NT2/D1 (cell line): Measurements from ENCODE around the gene ITCH.
"Not testable (repeated sequence)": the region's sequence is repeated elsewhere in the genome, so short reads cannot be mapped to it uniquely, and the experiment has no call there.

Experiments
- DNase-seq: peaks from one replicate; pipeline ENCODE4 v3.0.0-alpha.2; 2011; ENCODE audit warnings: low read depth, low spot score
- H3K27me3 ChIP-seq: 2 replicates; pipeline ENCODE4 v1.6.0; 2011; ENCODE audit warnings: mild to moderate bottlenecking; ENCODE audit not compliant: insufficient read length, insufficient read depth
- H3K36me3 ChIP-seq: 2 replicates; pipeline ENCODE4 v1.6.1; 2011; ENCODE audit warnings: mild to moderate bottlenecking, low read length, mixed read lengths; ENCODE audit not compliant: insufficient read depth, insufficient read length
- H3K4me1 ChIP-seq: 2 replicates; pipeline ENCODE4 v1.5.1; 2011; ENCODE audit not compliant: insufficient read depth, insufficient read length
- H3K4me3 ChIP-seq: 2 replicates; pipeline ENCODE4 v1.5.1; 2011; ENCODE audit warnings: low read depth; ENCODE audit not compliant: insufficient read length
- H3K9ac ChIP-seq: 2 replicates; pipeline ENCODE4 v1.6.0; 2011; ENCODE audit warnings: low read depth; ENCODE audit not compliant: insufficient read length
- H3K9me3 ChIP-seq: 2 replicates; pipeline ENCODE4 v1.5.1; 2011; ENCODE audit warnings: mild to moderate bottlenecking, low read length; ENCODE audit not compliant: insufficient read depth
- SUZ12 ChIP-seq: IDR thresholded peaks from 2 replicates; pipeline ENCODE4 v1.6.1; 2011; ENCODE audit not compliant: insufficient read length, insufficient read depth; ENCODE audit errors: extremely low read depth
- YY1 ChIP-seq: IDR thresholded peaks from 2 replicates; pipeline ENCODE4 v1.6.1; 2011; ENCODE audit not compliant: insufficient read length, insufficient read depth
- ZNF274 ChIP-seq: IDR thresholded peaks from 2 replicates; pipeline ENCODE4 v1.6.1; 2011; ENCODE audit warnings: mild to moderate bottlenecking, low read depth, low read length

The ITCH gene

DNA sequence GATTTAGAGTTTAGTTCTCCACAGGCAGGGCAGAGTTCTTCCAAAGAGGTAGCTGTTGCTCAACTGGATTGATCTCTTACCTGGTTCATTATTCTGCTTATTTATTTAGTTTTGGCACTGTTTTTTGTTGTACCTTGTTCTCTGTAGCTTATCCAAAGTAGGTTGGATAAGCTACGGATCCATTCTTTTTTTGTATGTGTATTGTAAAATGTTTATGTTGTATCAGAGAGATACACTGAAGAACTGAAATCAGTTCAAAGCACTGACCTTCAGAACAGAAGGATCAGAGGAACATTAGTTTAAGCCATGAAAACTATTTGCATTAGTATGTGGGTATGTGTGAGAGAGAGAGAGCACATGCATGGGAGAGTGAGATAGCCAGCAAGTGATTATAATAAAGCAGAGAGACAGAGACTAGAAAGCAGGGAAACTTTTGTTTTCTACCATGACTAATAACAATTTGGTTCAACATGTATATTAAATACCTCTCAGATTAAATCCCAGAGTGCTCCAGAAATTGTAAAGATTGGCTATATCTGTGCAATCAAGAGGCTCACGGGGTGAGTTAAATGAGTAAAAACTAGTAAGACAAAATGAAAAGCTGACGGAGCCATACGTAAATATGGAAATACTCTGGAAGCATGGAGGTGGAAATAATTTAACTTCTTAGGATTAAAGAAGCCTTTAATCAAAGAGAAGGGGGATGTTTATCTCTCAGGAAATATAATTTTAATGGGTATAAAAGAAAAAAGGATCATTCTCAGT lies 40.2 kb downstream of the ITCH start:
- Histone ChIP-seq H3K27me3 (no peaks in the 10 kb centered on the region), H3K4me3 (no peak overlapping the region), H3K9me3 (no peaks in the 10 kb centered on the region), H3K4me1 (no peaks in the 10 kb centered on the region), H3K36me3 (peaks cover 33% of the 10 kb centered on the region), H3K9ac (no peak overlapping the region)
- TF ChIP-seq YY1 (no peak), ZNF274 (no peak), SUZ12 (no peak)
- DNase-seq, result no peak

GRCh38 chr20:34403908-34404307 lies 40.8 kb downstream of the ITCH start:
- TF ChIP-seq SUZ12, result no peak
- TF ChIP-seq YY1, result no peak
- TF ChIP-seq ZNF274, result no peak
- Histone ChIP-seq H3K27me3 (no peaks in the 10 kb centered on the region), H3K4me1 (no peaks in the 10 kb centered on the region), H3K9me3 (no peaks in the 10 kb centered on the region), H3K4me3 (no peak overlapping the region), H3K9ac (no peak overlapping the region), H3K36me3 (peaks cover 37% of the 10 kb centered on the region)
- no peak for DNase-seq

GRCh38 chr20:34404803-34405202 lies 41.7 kb downstream of the ITCH start:
- no peaks in the 10 kb centered on the region for H3K4me1 ChIP-seq
- no peaks in the 10 kb centered on the region for H3K9me3 ChIP-seq
- H3K27me3 ChIP-seq, result no peaks in the 10 kb centered on the region
- no peak for DNase-seq
- TF ChIP-seq YY1 (no peak), SUZ12 (no peak), ZNF274 (no peak)
- no peak overlapping the region for H3K9ac ChIP-seq
- H3K36me3 ChIP-seq, result peaks cover 43% of the 10 kb centered on the region
- H3K4me3 ChIP-seq, result no peak overlapping the region

GRCh38 chr20:34405247-34405651 lies 42.2 kb downstream of the ITCH start:
- peaks cover 46% of the 10 kb centered on the region for H3K36me3 ChIP-seq
- not testable (repeated sequence) for DNase-seq, H3K4me3 ChIP-seq, H3K9me3 ChIP-seq, H3K9ac ChIP-seq, H3K27me3 ChIP-seq, H3K4me1 ChIP-seq

DNA sequence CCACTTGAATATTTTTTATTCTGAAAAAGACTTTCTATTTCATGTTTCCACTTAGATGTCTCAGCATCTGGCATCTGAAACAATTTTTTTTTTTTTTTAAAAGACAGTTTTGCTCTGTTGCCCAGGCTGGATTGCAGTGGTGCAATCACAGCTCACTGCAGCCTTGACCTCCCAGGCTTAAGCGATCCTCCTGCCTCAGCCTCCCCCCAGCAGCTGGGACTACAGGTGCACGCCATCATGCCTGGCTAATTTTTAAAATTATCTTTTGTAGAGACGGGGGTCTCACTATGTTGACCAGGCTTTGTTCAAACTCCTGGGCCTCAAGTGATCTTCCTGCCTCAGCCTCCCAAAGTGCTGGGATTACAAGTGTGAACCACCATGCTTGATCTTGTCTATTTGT lies 42.9 kb downstream of the ITCH start:
- peaks cover 52% of the 10 kb centered on the region for H3K36me3 ChIP-seq
- not testable (repeated sequence) for H3K9ac ChIP-seq, DNase-seq, H3K27me3 ChIP-seq, H3K4me1 ChIP-seq, H3K9me3 ChIP-seq, H3K4me3 ChIP-seq

DNA sequence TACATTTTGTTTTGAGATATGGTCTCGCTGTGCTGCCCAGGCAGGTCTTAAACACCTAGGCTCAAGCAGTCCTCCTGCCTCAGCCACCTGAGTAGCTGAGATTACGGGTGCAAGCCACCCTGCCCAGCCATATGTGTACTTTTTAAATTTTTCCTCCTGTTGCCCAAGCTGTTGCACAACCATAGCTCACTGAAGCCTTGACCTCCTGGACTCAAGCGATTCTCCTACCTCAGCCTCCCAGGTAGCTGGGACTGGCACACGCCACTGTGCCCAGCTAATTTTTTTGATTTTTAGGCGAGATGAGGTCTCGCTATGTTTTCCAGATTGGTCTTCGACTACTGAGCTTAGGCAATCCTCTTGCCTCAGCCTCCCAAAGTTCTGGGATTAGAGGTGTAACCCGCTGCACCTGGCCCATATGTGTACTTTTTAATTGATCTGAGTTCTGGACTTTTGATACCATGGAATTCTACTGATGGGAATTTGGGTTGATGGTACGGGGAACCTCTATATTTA lies 44.9 kb downstream of the ITCH start:
- no peaks in the 10 kb centered on the region for H3K27me3 ChIP-seq
- H3K4me3 ChIP-seq, result no peak overlapping the region
- no peaks in the 10 kb centered on the region for H3K4me1 ChIP-seq

DNA sequence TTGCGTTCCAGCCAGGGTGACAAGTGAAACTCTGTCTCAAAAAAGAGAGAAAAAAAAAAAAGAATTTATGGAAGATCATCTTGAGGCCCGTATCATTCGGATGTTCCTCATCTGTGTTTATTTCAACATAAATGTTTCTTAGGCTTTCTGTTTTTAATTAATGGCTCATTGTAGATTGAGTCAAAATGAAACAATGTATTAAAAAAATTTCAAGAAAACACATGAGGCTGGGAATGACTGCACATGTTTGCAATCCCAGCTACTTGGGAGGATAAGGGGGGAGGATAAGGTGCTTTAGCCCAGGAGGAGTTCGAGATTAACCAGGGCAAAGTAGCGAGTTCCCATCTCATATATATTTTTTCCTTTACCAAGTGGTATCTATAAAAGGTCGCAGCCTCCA lies 47.3 kb downstream of the ITCH start:
- TF ChIP-seq YY1, result no peak
- TF ChIP-seq SUZ12, result no peak
- TF ChIP-seq ZNF274, result no peak
- Histone ChIP-seq H3K36me3 (peaks cover 81% of the 10 kb centered on the region), H3K4me3 (no peak overlapping the region)

More for the DNA sequence above, 44.9 kb downstream of the ITCH start:
- Histone ChIP-seq H3K9ac (no peak overlapping the region), H3K36me3 (peaks cover 63% of the 10 kb centered on the region), H3K9me3 (no peaks in the 10 kb centered on the region)
- TF ChIP-seq ZNF274, result no peak
- TF ChIP-seq YY1, result no peak
- no peak for TF ChIP-seq SUZ12
- DNase-seq, result no peak

DNA sequence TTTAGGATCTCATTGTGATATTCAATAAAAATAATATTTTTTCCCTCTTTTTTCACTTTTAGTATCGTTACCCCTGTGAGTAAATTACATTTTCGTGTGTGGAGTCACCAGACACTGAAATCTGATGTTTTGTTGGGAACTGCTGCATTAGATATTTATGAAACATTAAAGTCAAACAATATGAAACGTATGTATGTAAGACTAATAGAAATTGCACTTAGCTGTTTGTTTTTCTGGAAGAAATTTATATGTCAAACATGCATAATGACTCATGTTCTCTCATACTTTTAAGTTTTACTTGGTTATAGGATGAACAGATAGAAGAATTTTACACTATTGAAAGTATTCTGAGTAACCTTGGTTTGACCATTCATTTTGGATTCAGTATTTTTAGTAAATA lies 49.4 kb downstream of the ITCH start:
- peaks cover 81% of the 10 kb centered on the region for H3K36me3 ChIP-seq

More for the DNA sequence above, 47.3 kb downstream of the ITCH start:
- DNase-seq, result no peak
- Histone ChIP-seq H3K27me3 (no peaks in the 10 kb centered on the region), H3K9me3 (no peaks in the 10 kb centered on the region), H3K9ac (no peak overlapping the region), H3K4me1 (no peaks in the 10 kb centered on the region)

DNA sequence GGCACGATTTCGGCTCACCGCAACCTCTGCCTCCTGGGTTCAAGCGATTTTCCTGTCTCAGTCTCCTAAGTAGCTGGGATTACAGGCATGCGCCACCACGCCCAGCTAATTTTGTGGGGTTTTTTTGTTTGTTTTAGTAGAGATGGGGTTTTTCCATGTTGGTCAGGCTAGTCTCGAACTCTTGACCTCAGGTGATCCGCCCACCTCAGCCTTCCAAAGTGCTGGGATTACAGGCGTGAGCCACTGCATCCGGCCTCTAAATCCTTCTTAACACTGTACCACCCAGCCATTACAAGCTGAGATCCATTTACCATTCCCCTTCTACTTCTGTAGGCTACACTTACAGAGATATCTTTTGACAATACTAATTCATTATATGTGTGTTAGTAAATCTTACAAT lies 51.5 kb downstream of the ITCH start:
- not testable (repeated sequence) for H3K4me3 ChIP-seq, H3K9me3 ChIP-seq, H3K27me3 ChIP-seq, H3K4me1 ChIP-seq, H3K9ac ChIP-seq, DNase-seq
- peaks cover 80% of the 10 kb centered on the region for H3K36me3 ChIP-seq

More for the DNA sequence above, 49.4 kb downstream of the ITCH start:
- no peak for DNase-seq
- TF ChIP-seq ZNF274 (no peak), SUZ12 (no peak), YY1 (no peak)
- no peak overlapping the region for H3K4me3 ChIP-seq
- no peaks in the 10 kb centered on the region for H3K9me3 ChIP-seq
- H3K27me3 ChIP-seq, result no peaks in the 10 kb centered on the region
- no peak overlapping the region for H3K9ac ChIP-seq
- H3K4me1 ChIP-seq, result no peaks in the 10 kb centered on the region
